Central memory CD8-positive, alpha-beta T cell (primary cell): Measurements from ENCODE around the gene ARHGEF33.
A peak's percentile ranks its signal among the peaks of the same experiment; 100 is the strongest.

ENCODE experiments used
- ATAC-seq: fragments of 150-1000 bp; cut with Tn5 transposase; replicated peaks from 2 replicates; pipeline ENCODE4 v1.10.0; 2022; ENCODE audit warnings: mild to moderate bottlenecking, moderate FRiP score, moderate number of reproducible peaks; ENCODE audit not compliant: poor library complexity, severe bottlenecking; ENCODE audit errors: extremely low read depth
- DNase-seq, 2 donors: peaks; one replicate each; pipeline ENCODE4 v3.0.0; 2021; ENCODE audit warnings: low spot score in 2 of 2
- H3K27ac Mint-ChIP-seq: one replicate; pipeline ENCODE4 v1.8.0; 2022; ENCODE audit warnings: low read depth, mild to moderate bottlenecking, moderate library complexity, mixed read lengths
- H3K27me3 Mint-ChIP-seq: one replicate; pipeline ENCODE4 v1.8.0; 2022; ENCODE audit warnings: mixed read lengths
- H3K36me3 Mint-ChIP-seq: one replicate; pipeline ENCODE4 v1.8.0; 2022; ENCODE audit warnings: mild to moderate bottlenecking, moderate library complexity, mixed read lengths; ENCODE audit not compliant: insufficient read depth
- H3K4me1 Mint-ChIP-seq: one replicate; pipeline ENCODE4 v1.8.0; 2022; ENCODE audit warnings: mixed read lengths
- H3K4me3 Mint-ChIP-seq: one replicate; pipeline ENCODE4 v1.8.0; 2022; ENCODE audit warnings: mild to moderate bottlenecking, moderate library complexity, mixed read lengths
- H3K9me3 Mint-ChIP-seq: one replicate; pipeline ENCODE4 v1.8.0; 2022; ENCODE audit warnings: mixed read lengths

The ARHGEF33 gene

DNA sequence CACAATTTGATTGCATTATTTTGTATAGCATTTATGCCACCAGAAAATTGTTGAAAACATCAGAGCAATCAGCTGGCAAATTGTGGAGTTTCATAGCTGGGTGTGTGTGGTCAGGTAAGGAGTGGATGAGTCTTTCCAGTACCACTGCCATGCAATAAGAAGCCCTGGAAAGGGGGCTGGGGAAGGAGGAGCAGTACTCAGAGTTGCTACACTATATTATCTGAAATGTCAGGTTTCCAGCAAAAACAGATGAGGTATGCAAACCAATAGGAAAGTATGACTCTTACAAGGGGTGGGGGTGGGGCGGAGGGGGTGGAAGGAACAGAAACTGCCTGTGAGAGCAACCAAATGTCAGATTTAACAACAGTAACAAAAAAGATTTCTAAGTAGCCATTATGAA is 119.0 kb downstream of the ARHGEF33 start:
- Mint-ChIP-seq H3K27me3 (no peaks in the 10 kb centered on the region), H3K36me3 (peaks cover 58% of the 10 kb centered on the region), H3K27ac (no peak overlapping the region), H3K9me3 (no peaks in the 10 kb centered on the region), H3K4me3 (no peak overlapping the region), H3K4me1 (no peaks in the 10 kb centered on the region)
- no peak for DNase-seq
- ATAC-seq = no peak

DNA sequence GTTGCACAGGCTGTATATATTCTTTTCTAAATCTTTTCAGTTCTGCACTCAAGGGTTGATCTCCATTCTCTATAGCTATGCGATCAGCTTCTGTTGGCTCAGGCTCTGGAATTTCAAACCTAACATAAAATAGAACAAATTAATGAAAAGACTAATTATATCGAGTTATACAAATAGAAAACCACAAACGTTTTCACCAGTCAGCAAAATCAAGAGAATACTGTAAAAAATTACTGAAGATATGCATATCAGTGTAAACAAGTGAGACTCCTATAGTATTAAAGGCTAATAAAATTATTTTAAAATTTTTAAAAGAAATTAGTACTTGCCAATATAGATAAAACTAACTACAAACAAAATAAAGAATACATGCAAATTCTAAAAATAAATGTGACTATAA is 124.2 kb downstream of the ARHGEF33 start:
- Mint-ChIP-seq H3K4me3 (no peak overlapping the region), H3K4me1 (peaks cover 5% of the 10 kb centered on the region), H3K9me3 (no peaks in the 10 kb centered on the region), H3K36me3 (peaks cover 32% of the 10 kb centered on the region), H3K27me3 (no peaks in the 10 kb centered on the region), H3K27ac (no peak overlapping the region)
- DNase-seq = no peak
- ATAC-seq = no peak

GRCh38 chr2:39015424-39015823 is 125.7 kb downstream of the ARHGEF33 start:
- peaks cover 5% of the 10 kb centered on the region for H3K4me1 Mint-ChIP-seq
- H3K36me3 Mint-ChIP-seq = peaks cover 21% of the 10 kb centered on the region
- H3K9me3 Mint-ChIP-seq = no peaks in the 10 kb centered on the region
- H3K27me3 Mint-ChIP-seq = no peaks in the 10 kb centered on the region
- H3K27ac Mint-ChIP-seq = no peak overlapping the region
- H3K4me3 Mint-ChIP-seq = no peak overlapping the region
- ATAC-seq = no peak
- DNase-seq = no peak

DNA sequence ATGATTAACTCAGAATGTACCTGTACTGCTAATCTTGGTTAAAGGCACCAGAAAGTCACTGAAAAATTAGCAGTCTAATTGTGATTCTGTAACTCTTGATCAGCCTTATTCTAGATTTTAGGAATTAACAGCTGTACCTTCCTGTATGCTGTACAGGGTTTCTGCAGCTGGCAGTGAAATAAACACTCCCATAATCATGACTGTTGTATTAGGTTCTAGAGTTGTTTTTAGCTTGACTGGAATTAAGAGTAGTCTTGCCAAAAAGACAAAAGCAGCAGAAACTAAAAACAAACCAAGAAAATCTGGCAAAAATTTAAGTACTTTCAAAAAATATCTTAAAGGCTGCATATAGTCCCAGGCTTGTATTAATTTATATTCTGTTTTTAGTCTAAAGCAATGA is 127.7 kb downstream of the ARHGEF33 start:
- Mint-ChIP-seq H3K36me3 (peaks cover 13% of the 10 kb centered on the region), H3K4me3 (no peak overlapping the region), H3K9me3 (no peaks in the 10 kb centered on the region), H3K27ac (no peak overlapping the region), H3K4me1 (peaks cover 5% of the 10 kb centered on the region), H3K27me3 (no peaks in the 10 kb centered on the region)
- ATAC-seq = no peak
- no peak for DNase-seq

GRCh38 chr2:39018638-39019037 is 129.0 kb downstream of the ARHGEF33 start:
- no peak overlapping the region for H3K27ac Mint-ChIP-seq
- H3K27me3 Mint-ChIP-seq = no peaks in the 10 kb centered on the region
- no peak overlapping the region for H3K4me3 Mint-ChIP-seq
- H3K9me3 Mint-ChIP-seq = no peaks in the 10 kb centered on the region
- H3K4me1 Mint-ChIP-seq = peaks cover 5% of the 10 kb centered on the region
- DNase-seq (no peak), ATAC-seq (no peak)
- H3K36me3 Mint-ChIP-seq = peaks cover 13% of the 10 kb centered on the region

DNA sequence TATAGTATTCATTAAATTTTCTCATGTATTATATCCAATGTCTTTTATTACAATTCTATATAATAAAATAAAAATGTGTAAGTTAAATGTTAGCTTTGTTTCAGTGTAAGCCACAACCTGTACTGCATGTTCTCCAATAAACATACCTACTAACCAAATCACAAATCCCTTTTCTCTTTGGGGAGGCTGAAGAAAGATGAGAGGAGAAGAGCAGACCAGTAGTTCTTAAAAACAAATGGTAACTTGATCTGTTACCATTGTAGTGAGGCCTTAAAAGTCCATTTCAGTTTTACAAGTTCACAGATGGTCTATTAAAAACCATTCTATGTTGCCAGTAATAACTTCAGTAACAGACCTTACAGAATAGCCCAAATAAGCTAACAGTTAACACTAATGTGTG is 130.7 kb downstream of the ARHGEF33 start:
- Mint-ChIP-seq H3K9me3 (no peaks in the 10 kb centered on the region), H3K4me1 (peaks cover 5% of the 10 kb centered on the region), H3K27me3 (no peaks in the 10 kb centered on the region), H3K36me3 (peaks cover 13% of the 10 kb centered on the region), H3K4me3 (no peak overlapping the region), H3K27ac (no peak overlapping the region)
- no peak for DNase-seq
- no peak for ATAC-seq

DNA sequence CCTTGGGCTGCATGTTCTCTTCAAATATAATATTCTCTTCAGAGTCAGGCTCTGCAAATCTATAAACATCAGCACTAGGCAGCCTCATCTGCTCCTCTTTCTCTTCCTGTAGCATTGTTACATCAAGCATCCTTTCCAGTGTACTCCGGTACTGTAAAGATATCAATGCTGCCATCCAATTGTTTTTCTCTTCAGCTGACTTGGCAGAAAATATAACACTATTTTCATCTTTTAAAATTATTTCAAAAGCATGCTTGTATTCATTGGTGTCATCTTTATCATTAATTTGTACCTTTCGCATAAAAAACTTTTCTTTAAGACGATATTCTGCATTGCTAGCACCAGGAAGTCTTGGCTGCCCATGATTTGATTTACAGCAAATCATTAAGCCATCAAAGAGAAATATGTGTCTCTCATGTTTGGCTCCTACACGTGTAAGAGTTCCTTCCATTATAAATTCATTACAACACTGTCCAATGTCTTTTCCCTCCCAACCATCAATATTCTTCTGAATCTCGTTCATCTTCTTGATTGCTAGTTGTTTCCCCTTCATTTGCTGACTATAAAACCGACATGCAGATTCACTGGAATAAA is 133.1 kb downstream of the ARHGEF33 start:
- Mint-ChIP-seq H3K4me1 (peaks cover 5% of the 10 kb centered on the region), H3K36me3 (peaks cover 13% of the 10 kb centered on the region), H3K27me3 (no peaks in the 10 kb centered on the region), H3K9me3 (no peaks in the 10 kb centered on the region), H3K4me3 (no peak overlapping the region), H3K27ac (no peak overlapping the region)
- ATAC-seq (no peak), DNase-seq (no peak)

DNA sequence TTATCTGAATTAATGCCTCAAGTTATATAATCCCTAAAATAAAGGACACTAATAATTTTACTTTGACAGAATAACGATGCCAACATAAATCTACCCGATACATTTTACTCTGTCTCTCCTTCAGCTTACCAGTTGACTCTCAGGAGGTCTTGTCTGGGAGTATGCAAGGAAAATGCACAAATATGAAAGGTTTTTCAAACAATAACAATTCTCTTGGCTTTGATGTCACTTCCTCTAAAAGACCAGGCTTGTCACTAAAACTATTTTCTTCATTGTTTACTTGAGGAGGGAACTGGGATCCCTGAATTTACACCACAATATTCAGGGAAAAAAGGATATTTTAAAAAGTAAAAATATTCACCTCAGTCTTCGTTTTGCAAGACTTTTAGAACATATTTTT is 134.0 kb downstream of the ARHGEF33 start:
- no peak for DNase-seq
- Mint-ChIP-seq H3K9me3 (no peaks in the 10 kb centered on the region), H3K4me3 (no peak overlapping the region), H3K27me3 (no peaks in the 10 kb centered on the region), H3K27ac (peak overlapping the region; percentile 41), H3K4me1 (no peaks in the 10 kb centered on the region), H3K36me3 (peaks cover 19% of the 10 kb centered on the region)
- ATAC-seq = no peak

GRCh38 chr2:39024833-39025232 is 135.2 kb downstream of the ARHGEF33 start:
- no peaks in the 10 kb centered on the region for H3K4me1 Mint-ChIP-seq
- ATAC-seq (no peak), DNase-seq (no peak)
- no peaks in the 10 kb centered on the region for H3K27me3 Mint-ChIP-seq
- H3K4me3 Mint-ChIP-seq = no peak overlapping the region
- H3K27ac Mint-ChIP-seq = no peak overlapping the region
- H3K36me3 Mint-ChIP-seq = peaks cover 19% of the 10 kb centered on the region
- no peaks in the 10 kb centered on the region for H3K9me3 Mint-ChIP-seq
